IMR-90 (cell line): ENCODE data around the gene CARM1. TPM values are rescaled to one million over a fixed set of nuclear protein-coding genes. Genes with fewer than 3 reads are reported as not detected.

Source experiments
- microRNA-seq, 2 experiments: library from miRNA; stranded (forward) in 1 of 2; unstranded in 1 of 2; fragments of 10-50 nt in 1 of 2; fragments of <30 nt in 1 of 2; gene quantifications in 1 of 2; microRNA quantifications in 1 of 2; one replicate each; pipeline versions ENCODE3 to v1.1.0; 2013 to 2020; ENCODE audit not compliant: insufficient read depth in 1 of 2, insufficient read length in 1 of 2, unreplicated experiment in 1 of 2
- polyA plus RNA-seq, 3 experiments: library from polyadenylated mRNA; depleted of rRNA; stranded (reverse); fragments of >200 nt; gene quantifications; 2 replicates each; pipeline ENCODE4 v1.2.3, GENCODE V29; 2012; ENCODE audit warnings: low replicate concordance in 1 of 3
- small RNA-seq, 5 experiments: library from RNA; depleted of rRNA; stranded (forward); fragments of <200 nt; gene quantifications; one replicate each; pipeline ENCODE3, GENCODE V24; 2012
- total RNA-seq: library from RNA; depleted of rRNA; stranded (reverse); fragments of >200 nt; gene quantifications from 2 replicates; pipeline ENCODE4 v1.2.3, GENCODE V29; 2012; rRNA removed

CARM1 gene
- total and polyA plus RNA-seq, 2 of the 4 experiments (the other 2 are of a cell fraction): 20.3 to 67.1 TPM

Small RNA genes within 50 kb of the gene (microRNA-seq; reads per million reads assigned to microRNA genes)
- gene MIR6793: 0 to 4.1 reads per million in 2 experiments

Small RNA genes within 50 kb of the gene (small RNA-seq; reads per million reads assigned to genes)
- gene MIR6793: 0 to 0.68 (median 0) reads per million in 5 experiments

Other genes with a start within 250 kb of the CARM1 start
- 25.8 and 28.5 TPM in 2 replicates for gene SLC44A2, start 246.0 kb upstream of the CARM1 start, total RNA-seq
- 62.1 and 62.9 TPM in 2 replicates for gene SLC44A2, start 246.0 kb upstream of the CARM1 start, polyA plus RNA-seq (2012; rRNA removed)
- 95.3 and 120 TPM in 2 replicates for gene ILF3, start 217.2 kb upstream of the CARM1 start, total RNA-seq
- gene ILF3, start 217.2 kb upstream of the CARM1 start, polyA plus RNA-seq (2012; rRNA removed): 155 and 166 TPM in 2 replicates
- gene QTRT1, start 170.1 kb upstream of the CARM1 start, total RNA-seq: 18.6 and 19.9 TPM in 2 replicates
- 51.8 and 63.3 TPM in 2 replicates for gene QTRT1, start 170.1 kb upstream of the CARM1 start, polyA plus RNA-seq (2012; rRNA removed)
- 55.0 and 55.6 TPM in 2 replicates for gene DNM2, start 153.5 kb upstream of the CARM1 start, total RNA-seq
- 74.2 and 74.6 TPM in 2 replicates for gene DNM2, start 153.5 kb upstream of the CARM1 start, polyA plus RNA-seq (2012; rRNA removed)
- gene TMED1, start 35.3 kb upstream of the CARM1 start, total RNA-seq: 32.8 and 37.6 TPM in 2 replicates
- 41.4 and 46.3 TPM in 2 replicates for gene TMED1, start 35.3 kb upstream of the CARM1 start, polyA plus RNA-seq (2012; rRNA removed)
- gene C19orf38, start 23.1 kb upstream of the CARM1 start, total RNA-seq: 0.18 and 0.28 TPM in 2 replicates
- gene C19orf38, start 23.1 kb upstream of the CARM1 start, polyA plus RNA-seq (2012; rRNA removed): 0.16 and 0.19 TPM in 2 replicates
- gene YIPF2, start 57.1 kb downstream of the CARM1 start, total RNA-seq: 53.6 and 61.5 TPM in 2 replicates
- 78.0 and 110 TPM in 2 replicates for gene YIPF2, start 57.1 kb downstream of the CARM1 start, polyA plus RNA-seq (2012; rRNA removed)
- gene TIMM29, start 57.3 kb downstream of the CARM1 start, total RNA-seq: 13.4 and 13.9 TPM in 2 replicates
- 9.3 and 10.8 TPM in 2 replicates for gene TIMM29, start 57.3 kb downstream of the CARM1 start, polyA plus RNA-seq (2012; rRNA removed)
- 41.4 and 53.3 TPM in 2 replicates for gene SMARCA4, start 89.5 kb downstream of the CARM1 start, total RNA-seq
- gene SMARCA4, start 89.5 kb downstream of the CARM1 start, polyA plus RNA-seq (2012; rRNA removed): 73.6 and 85.6 TPM in 2 replicates
- 40.5 and 45.2 TPM in 2 replicates for gene LDLR, start 217.9 kb downstream of the CARM1 start, total RNA-seq
- gene LDLR, start 217.9 kb downstream of the CARM1 start, polyA plus RNA-seq (2012; rRNA removed): 53.8 and 61.2 TPM in 2 replicates